Glutamatergic neuron (in vitro differentiated cells): ENCODE measurements around the gene BCAS2. TPM values are rescaled to one million over a fixed set of nuclear protein-coding genes. Genes with fewer than 3 reads are reported as not detected.

Experiments
- DNase-seq: peaks from one replicate; pipeline ENCODE4 v3.0.0; 2022
- H3K27ac Mint-ChIP-seq: one replicate; pipeline ENCODE4 v1.8.0; 2020; ENCODE audit warnings: mild to moderate bottlenecking, mixed read lengths, inconsistent platforms; ENCODE audit not compliant: unreplicated experiment
- H3K27me3 Mint-ChIP-seq: one replicate; pipeline ENCODE4 v1.8.0; 2020; ENCODE audit warnings: mild to moderate bottlenecking, moderate library complexity, mixed read lengths, inconsistent platforms; ENCODE audit not compliant: unreplicated experiment
- H3K36me3 Mint-ChIP-seq: one replicate; pipeline ENCODE4 v1.8.0; 2020; ENCODE audit warnings: mild to moderate bottlenecking, mixed read lengths, inconsistent platforms; ENCODE audit not compliant: unreplicated experiment
- H3K4me1 Mint-ChIP-seq: one replicate; pipeline ENCODE4 v1.8.0; 2020; ENCODE audit warnings: mild to moderate bottlenecking, low read depth, mixed read lengths, inconsistent platforms; ENCODE audit not compliant: unreplicated experiment
- H3K4me3 Mint-ChIP-seq: one replicate; pipeline ENCODE4 v1.8.0; 2020; ENCODE audit warnings: mild to moderate bottlenecking, mixed read lengths, inconsistent platforms; ENCODE audit not compliant: unreplicated experiment
- H3K9me3 Mint-ChIP-seq: one replicate; pipeline ENCODE4 v1.8.0; 2020; ENCODE audit warnings: mild to moderate bottlenecking, moderate library complexity, mixed read lengths, inconsistent platforms; ENCODE audit not compliant: unreplicated experiment
- CTCF ChIP-seq: fragments of 200-600 bp; sonication (generic); IDR thresholded peaks from one replicate; pipeline ENCODE4 v1.5.0; 2021; ENCODE audit not compliant: partially characterized antibody, unreplicated experiment
- total RNA-seq: library from RNA; stranded (reverse); fragmentation: NEBNext Ultra II Directional; extraction: Animal tissue kit (Norgen Biotek cat#: 25700); gene quantifications from one replicate; pipeline ENCODE4 v1.2.1, GENCODE V29; 2021; ENCODE audit not compliant: unreplicated experiment

Gene BCAS2
- total RNA-seq, 1 donor from 2014 or later, result 52.4 TPM

GRCh38 chr1:114595602-114596001 is 14.2 kb upstream of the BCAS2 start:
- no peak overlapping the region for H3K4me3 Mint-ChIP-seq
- no peak overlapping the region for H3K27ac Mint-ChIP-seq
- no peak for DNase-seq
- no peak for TF ChIP-seq CTCF
- no peaks in the 10 kb centered on the region for H3K36me3 Mint-ChIP-seq
- no peaks in the 10 kb centered on the region for H3K27me3 Mint-ChIP-seq
- H3K4me1 Mint-ChIP-seq, result no peaks in the 10 kb centered on the region
- H3K9me3 Mint-ChIP-seq, result no peaks in the 10 kb centered on the region

GRCh38 chr1:114594046-114594445 is 12.6 kb upstream of the BCAS2 start:
- no peak for TF ChIP-seq CTCF
- no peaks in the 10 kb centered on the region for H3K4me1 Mint-ChIP-seq
- no peaks in the 10 kb centered on the region for H3K27me3 Mint-ChIP-seq
- no peak overlapping the region for H3K4me3 Mint-ChIP-seq
- DNase-seq, result no peak
- no peak overlapping the region for H3K27ac Mint-ChIP-seq
- no peaks in the 10 kb centered on the region for H3K9me3 Mint-ChIP-seq
- H3K36me3 Mint-ChIP-seq, result no peaks in the 10 kb centered on the region

- Mint-ChIP-seq H3K4me1 (no peaks in the 10 kb centered on the region), H3K9me3 (no peaks in the 10 kb centered on the region), H3K4me3 (no peak overlapping the region), H3K27ac (no peak overlapping the region), H3K27me3 (no peaks in the 10 kb centered on the region), H3K36me3 (no peaks in the 10 kb centered on the region)
- TF ChIP-seq CTCF, result no peak
- DNase-seq, result no peak
Observed at GRCh38 chr1:114589122-114589521, 7.7 kb upstream of the BCAS2 start.

- H3K36me3 Mint-ChIP-seq, result no peaks in the 10 kb centered on the region
- H3K4me3 Mint-ChIP-seq, result no peak overlapping the region
- H3K9me3 Mint-ChIP-seq, result no peaks in the 10 kb centered on the region
- H3K4me1 Mint-ChIP-seq, result no peaks in the 10 kb centered on the region
- no peak for DNase-seq
- TF ChIP-seq CTCF, result no peak
- no peaks in the 10 kb centered on the region for H3K27me3 Mint-ChIP-seq
- H3K27ac Mint-ChIP-seq, result no peak overlapping the region
Observed at GRCh38 chr1:114588196-114588689, 6.8 kb upstream of the BCAS2 start.

GRCh38 chr1:114587203-114587991 is 6.0 kb upstream of the BCAS2 start:
- TF ChIP-seq CTCF, result no peak

More at GRCh38 chr1:114587203-114587991, 6.0 kb upstream of the BCAS2 start:
- Mint-ChIP-seq H3K4me3 (no peak overlapping the region), H3K36me3 (no peaks in the 10 kb centered on the region), H3K27me3 (peaks cover 2% of the 10 kb centered on the region), H3K4me1 (no peaks in the 10 kb centered on the region), H3K9me3 (peaks cover under 1% of the 10 kb centered on the region), H3K27ac (no peak overlapping the region)
- DNase-seq, result no peak
